OCI-LY3 (cell line): ENCODE measurements around the gene SLC7A1.

Experiments used
- CTCF ChIP-seq: fragments of 200-600, 300-600 bp; sonication (generic); IDR thresholded peaks from 2 replicates; pipeline ENCODE4 v1.5.1; 2014; ENCODE audit warnings: antibody characterized with exemption, low read length, low read depth
- EZH2phosphoT487 ChIP-seq: fragments of 200-600 bp; shearing (Covaris generic); IDR thresholded peaks from 2 replicates; pipeline ENCODE4 v1.6.1; 2018; ENCODE audit warnings: antibody characterized with exemption, mixed run types, low read depth

- no peak for TF ChIP-seq CTCF
- TF ChIP-seq EZH2phosphoT487, result no peak
Observed at GRCh38 chr13:29577136-29578051, 18.1 kb downstream of the SLC7A1 start.
